Vagina (tissue), 2 donors: ENCODE results near the gene DGCR2.

ENCODE experiments used
- CTCF ChIP-seq, 3 experiments: fragments of 450-650 bp in 2 of 3; fragments of 200-600 bp in 1 of 3; sonication (generic) in 1 of 3; IDR thresholded peaks; one replicate each; pipeline ENCODE4 v1.5.1; 2017 to 2019; ENCODE audit warnings: antibody characterized with exemption in 3 of 3, mild to moderate bottlenecking in 2 of 3, moderate library complexity in 2 of 3
- POLR2A ChIP-seq, 2 donors: fragments of 450-650 bp; IDR thresholded peaks; one replicate each; pipeline ENCODE4 v1.6.1; 2017; ENCODE audit warnings: antibody characterized with exemption in 2 of 2, mild to moderate bottlenecking in 2 of 2, moderate library complexity in 2 of 2

DNA sequence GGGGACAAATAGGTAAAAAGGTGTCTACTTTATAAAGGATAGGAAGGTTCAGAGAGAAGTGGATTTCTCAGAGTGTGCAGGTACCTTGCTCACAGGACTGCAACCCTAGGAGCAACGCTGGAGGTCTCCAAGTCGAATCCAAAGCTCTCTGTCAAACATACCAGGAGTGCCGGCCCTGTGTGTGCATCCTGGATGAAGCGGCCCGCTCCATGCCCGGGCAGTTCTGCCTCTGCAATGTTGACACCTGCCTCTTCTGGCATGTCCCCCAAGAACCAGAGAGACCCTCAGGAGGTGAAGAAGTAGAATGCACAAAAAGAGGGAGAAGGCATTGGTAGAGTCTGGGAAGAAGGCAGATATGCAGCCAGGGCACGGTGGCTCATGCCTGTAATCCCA, 5.8 kb upstream of the DGCR2 start:
- no peak for TF ChIP-seq CTCF (IDR thresholded peaks at IDR 0.05)
- no peak for TF ChIP-seq POLR2A (IDR thresholded peaks at IDR 0.05)
